HL-60 (cell line): ENCODE results near the gene SLC13A2.
A peak's percentile ranks its signal among the peaks of the same experiment; 100 is the strongest.

Source experiments
- DNase-seq, 2 experiments: peaks; one replicate each; pipeline ENCODE4 v3.0.0-alpha.2; 2010 to 2020; ENCODE audit warnings: low read depth in 1 of 2, low spot score in 1 of 2
- H3K27ac ChIP-seq: fragments of 250-450 bp; sonication (Bioruptor Pico); replicated peaks from 2 replicates; pipeline ENCODE4 v1.5.1; 2020; ENCODE audit warnings: mild to moderate bottlenecking, moderate library complexity
- H3K27me3 ChIP-seq: fragments of 250-450 bp; sonication (Bioruptor Pico); 2 replicates; pipeline ENCODE4 v1.5.1; 2021; ENCODE audit warnings: mild to moderate bottlenecking, moderate library complexity; ENCODE audit not compliant: insufficient read depth, poor library complexity, severe bottlenecking
- H3K4me3 ChIP-seq: replicated peaks from 2 replicates; pipeline ENCODE4 v1.5.1; 2011; ENCODE audit warnings: mild to moderate bottlenecking, control low read depth, low read length; ENCODE audit not compliant: insufficient read depth
- GABPA ChIP-seq: IDR thresholded peaks from 2 replicates; pipeline ENCODE4 v1.6.1; 2012; ENCODE audit warnings: low read depth
- POLR2AphosphoS5 ChIP-seq: IDR thresholded peaks from 2 replicates; pipeline ENCODE4 v1.6.1; 2012; ENCODE audit warnings: low read depth
- SPI1 ChIP-seq: IDR thresholded peaks from 2 replicates; pipeline ENCODE4 v1.6.1; 2012; ENCODE audit warnings: low read depth, mild to moderate bottlenecking, borderline replicate concordance
- TF ChIP-seq, protein P1 (sequence below): IDR thresholded peaks from 2 replicates; pipeline ENCODE4 v1.6.1; 2012; ENCODE audit warnings: low read depth; ENCODE audit not compliant: insufficient replicate concordance
- TF ChIP-seq, protein P2 (sequence below): IDR thresholded peaks from one replicate; pipeline ENCODE4 v1.5.1; 2011; ENCODE audit warnings: low read length, control low read depth, inconsistent platforms; ENCODE audit not compliant: insufficient read depth

The SLC13A2 gene

DNA sequence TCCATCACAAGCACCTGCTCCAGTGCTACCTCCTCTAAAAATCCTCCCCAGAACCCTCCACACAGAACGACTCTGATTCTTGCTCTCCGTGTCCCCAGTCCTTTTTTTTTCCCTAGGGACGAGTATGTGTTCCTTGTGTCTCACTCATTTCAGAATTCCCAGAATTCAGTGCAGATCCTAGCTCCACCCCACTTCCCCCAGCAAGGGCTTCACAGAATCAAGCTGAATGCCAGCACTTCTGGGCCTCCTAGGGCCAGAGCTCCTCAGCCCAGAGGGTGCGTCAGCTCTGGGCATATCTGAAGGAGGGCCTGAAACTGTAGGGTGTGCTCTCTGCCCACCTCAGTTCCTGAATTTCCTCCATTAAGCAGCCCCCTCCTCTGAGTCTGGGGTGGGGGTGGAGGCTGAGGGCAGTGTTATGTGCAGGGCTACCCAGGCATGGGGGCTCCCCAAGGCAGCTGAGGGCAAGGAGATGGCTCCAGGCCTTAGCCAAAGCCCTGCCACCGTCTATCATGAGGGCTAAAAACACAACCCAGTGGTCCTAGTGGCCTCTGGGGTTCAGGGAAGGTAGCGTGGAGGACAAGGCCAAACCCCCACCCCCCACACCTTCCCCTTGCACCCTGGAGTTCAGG is 72.5 kb downstream of the SLC13A2 start:
- DNase-seq = no peak
- H3K27me3 ChIP-seq = no peaks in the 10 kb centered on the region
- TF ChIP-seq, protein P1, sequence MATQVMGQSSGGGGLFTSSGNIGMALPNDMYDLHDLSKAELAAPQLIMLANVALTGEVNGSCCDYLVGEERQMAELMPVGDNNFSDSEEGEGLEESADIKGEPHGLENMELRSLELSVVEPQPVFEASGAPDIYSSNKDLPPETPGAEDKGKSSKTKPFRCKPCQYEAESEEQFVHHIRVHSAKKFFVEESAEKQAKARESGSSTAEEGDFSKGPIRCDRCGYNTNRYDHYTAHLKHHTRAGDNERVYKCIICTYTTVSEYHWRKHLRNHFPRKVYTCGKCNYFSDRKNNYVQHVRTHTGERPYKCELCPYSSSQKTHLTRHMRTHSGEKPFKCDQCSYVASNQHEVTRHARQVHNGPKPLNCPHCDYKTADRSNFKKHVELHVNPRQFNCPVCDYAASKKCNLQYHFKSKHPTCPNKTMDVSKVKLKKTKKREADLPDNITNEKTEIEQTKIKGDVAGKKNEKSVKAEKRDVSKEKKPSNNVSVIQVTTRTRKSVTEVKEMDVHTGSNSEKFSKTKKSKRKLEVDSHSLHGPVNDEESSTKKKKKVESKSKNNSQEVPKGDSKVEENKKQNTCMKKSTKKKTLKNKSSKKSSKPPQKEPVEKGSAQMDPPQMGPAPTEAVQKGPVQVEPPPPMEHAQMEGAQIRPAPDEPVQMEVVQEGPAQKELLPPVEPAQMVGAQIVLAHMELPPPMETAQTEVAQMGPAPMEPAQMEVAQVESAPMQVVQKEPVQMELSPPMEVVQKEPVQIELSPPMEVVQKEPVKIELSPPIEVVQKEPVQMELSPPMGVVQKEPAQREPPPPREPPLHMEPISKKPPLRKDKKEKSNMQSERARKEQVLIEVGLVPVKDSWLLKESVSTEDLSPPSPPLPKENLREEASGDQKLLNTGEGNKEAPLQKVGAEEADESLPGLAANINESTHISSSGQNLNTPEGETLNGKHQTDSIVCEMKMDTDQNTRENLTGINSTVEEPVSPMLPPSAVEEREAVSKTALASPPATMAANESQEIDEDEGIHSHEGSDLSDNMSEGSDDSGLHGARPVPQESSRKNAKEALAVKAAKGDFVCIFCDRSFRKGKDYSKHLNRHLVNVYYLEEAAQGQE = no peak
- TF ChIP-seq, protein P2, sequence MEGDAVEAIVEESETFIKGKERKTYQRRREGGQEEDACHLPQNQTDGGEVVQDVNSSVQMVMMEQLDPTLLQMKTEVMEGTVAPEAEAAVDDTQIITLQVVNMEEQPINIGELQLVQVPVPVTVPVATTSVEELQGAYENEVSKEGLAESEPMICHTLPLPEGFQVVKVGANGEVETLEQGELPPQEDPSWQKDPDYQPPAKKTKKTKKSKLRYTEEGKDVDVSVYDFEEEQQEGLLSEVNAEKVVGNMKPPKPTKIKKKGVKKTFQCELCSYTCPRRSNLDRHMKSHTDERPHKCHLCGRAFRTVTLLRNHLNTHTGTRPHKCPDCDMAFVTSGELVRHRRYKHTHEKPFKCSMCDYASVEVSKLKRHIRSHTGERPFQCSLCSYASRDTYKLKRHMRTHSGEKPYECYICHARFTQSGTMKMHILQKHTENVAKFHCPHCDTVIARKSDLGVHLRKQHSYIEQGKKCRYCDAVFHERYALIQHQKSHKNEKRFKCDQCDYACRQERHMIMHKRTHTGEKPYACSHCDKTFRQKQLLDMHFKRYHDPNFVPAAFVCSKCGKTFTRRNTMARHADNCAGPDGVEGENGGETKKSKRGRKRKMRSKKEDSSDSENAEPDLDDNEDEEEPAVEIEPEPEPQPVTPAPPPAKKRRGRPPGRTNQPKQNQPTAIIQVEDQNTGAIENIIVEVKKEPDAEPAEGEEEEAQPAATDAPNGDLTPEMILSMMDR = no peak
- TF ChIP-seq POLR2AphosphoS5 (no peak), SPI1 (no peak), GABPA (no peak)

DNA sequence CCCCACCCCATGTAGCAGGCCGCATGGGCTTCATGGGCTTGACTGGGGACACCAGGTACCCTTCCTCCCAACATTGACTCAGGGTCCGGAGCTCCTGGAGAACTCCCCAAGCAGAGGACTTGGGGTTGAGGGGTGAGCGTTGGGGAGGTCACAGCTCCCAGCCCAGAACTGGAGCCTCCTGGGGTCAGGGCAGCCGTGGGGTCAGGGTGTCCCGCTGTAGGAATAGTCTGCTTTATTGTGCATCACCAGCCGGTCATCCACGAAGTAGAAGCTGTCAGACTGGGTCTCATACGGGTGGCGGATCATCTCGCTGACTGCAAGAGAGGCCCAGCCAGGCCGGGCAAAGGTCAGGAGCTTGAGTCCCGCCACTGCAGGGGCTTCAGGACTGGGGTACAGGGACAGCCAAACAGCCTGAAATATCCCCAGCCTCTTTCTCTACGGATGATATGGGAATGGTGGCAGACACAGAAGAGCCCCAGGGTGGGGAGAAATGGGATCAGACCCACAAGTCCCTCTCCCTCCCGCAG is 73.7 kb downstream of the SLC13A2 start:
- DNase-seq = no peak
- H3K4me3 ChIP-seq = no peak overlapping the region
- TF ChIP-seq, protein P2 = no peak
- TF ChIP-seq, protein P1 = no peak
- no peak for TF ChIP-seq GABPA
- TF ChIP-seq POLR2AphosphoS5 = no peak
- TF ChIP-seq SPI1 = no peak

More for the DNA sequence above, 72.5 kb downstream of the SLC13A2 start:
- Histone ChIP-seq H3K27ac (no peak overlapping the region), H3K4me3 (no peak overlapping the region)

More for the DNA sequence above, 73.7 kb downstream of the SLC13A2 start:
- peak overlapping the region; percentile 64 for H3K27ac ChIP-seq
- no peaks in the 10 kb centered on the region for H3K27me3 ChIP-seq
